HG03432 (cell line): Measurements from ENCODE around the gene ANKRD35.

ENCODE experiments used
- ATAC-seq: cut with Tn5 transposase; IDR thresholded peaks from one replicate; pipeline ENCODE4 v1.9.1; 2021; ENCODE audit warnings: mild to moderate bottlenecking, moderate library complexity; ENCODE audit not compliant: unreplicated experiment

ANKRD35 gene

GRCh38 chr1:145897969-145898368 lies 12.3 kb upstream of the ANKRD35 start:
- ATAC-seq = no peak

GRCh38 chr1:145895471-145895870 lies 9.8 kb upstream of the ANKRD35 start:
- no peak for ATAC-seq

- no peak for ATAC-seq
Observed at GRCh38 chr1:145893306-145894055, 7.8 kb upstream of the ANKRD35 start.

GRCh38 chr1:145892486-145893087 lies 6.9 kb upstream of the ANKRD35 start:
- no peak for ATAC-seq

- no peak for ATAC-seq
Observed at GRCh38 chr1:145891587-145892485, 6.2 kb upstream of the ANKRD35 start.

GRCh38 chr1:145891143-145891542 lies 5.5 kb upstream of the ANKRD35 start:
- ATAC-seq = no peak

- ATAC-seq = no peak
Observed at GRCh38 chr1:145889722-145890121, 4.1 kb upstream of the ANKRD35 start.

- ATAC-seq = no peak
Observed at GRCh38 chr1:145887631-145888030, 2.0 kb upstream of the ANKRD35 start.

GRCh38 chr1:145886816-145887215 lies 1.1 kb upstream of the ANKRD35 start:
- no peak for ATAC-seq

GRCh38 chr1:145886390-145886789 lies 724 bp upstream of the ANKRD35 start:
- no peak for ATAC-seq

- no peak for ATAC-seq
Observed at GRCh38 chr1:145884675-145885074, 991 bp downstream of the ANKRD35 start.

- ATAC-seq = no peak
Observed at GRCh38 chr1:145879775-145880174, 5.9 kb downstream of the ANKRD35 start.

- ATAC-seq = no peak
Observed at GRCh38 chr1:145878724-145879123, 6.9 kb downstream of the ANKRD35 start.

GRCh38 chr1:145877923-145878486 lies 7.7 kb downstream of the ANKRD35 start:
- no peak for ATAC-seq

GRCh38 chr1:145874646-145875045 lies 11.0 kb downstream of the ANKRD35 start:
- ATAC-seq = no peak

GRCh38 chr1:145871994-145872924 lies 13.4 kb downstream of the ANKRD35 start:
- no peak for ATAC-seq

GRCh38 chr1:145868232-145868631 lies 17.4 kb downstream of the ANKRD35 start:
- no peak for ATAC-seq

GRCh38 chr1:145863282-145864018 lies 22.2 kb downstream of the ANKRD35 start:
- no peak for ATAC-seq

- ATAC-seq = peak; percentile 80
Observed at GRCh38 chr1:145859491-145860023, 26.1 kb downstream of the ANKRD35 start.
